ENCODE data around the gene ARMH1.

Gene ARMH1

GRCh38 chr1:44642925-44643324 lies 31.6 kb upstream of the ARMH1 start:
- in situ Hi-C loops (cut with HindIII; ENCODE audit: low pct_ligation_motif_present, low sequenced_read_pairs), result no loop called here
- TF ChIP-seq, protein P1, sequence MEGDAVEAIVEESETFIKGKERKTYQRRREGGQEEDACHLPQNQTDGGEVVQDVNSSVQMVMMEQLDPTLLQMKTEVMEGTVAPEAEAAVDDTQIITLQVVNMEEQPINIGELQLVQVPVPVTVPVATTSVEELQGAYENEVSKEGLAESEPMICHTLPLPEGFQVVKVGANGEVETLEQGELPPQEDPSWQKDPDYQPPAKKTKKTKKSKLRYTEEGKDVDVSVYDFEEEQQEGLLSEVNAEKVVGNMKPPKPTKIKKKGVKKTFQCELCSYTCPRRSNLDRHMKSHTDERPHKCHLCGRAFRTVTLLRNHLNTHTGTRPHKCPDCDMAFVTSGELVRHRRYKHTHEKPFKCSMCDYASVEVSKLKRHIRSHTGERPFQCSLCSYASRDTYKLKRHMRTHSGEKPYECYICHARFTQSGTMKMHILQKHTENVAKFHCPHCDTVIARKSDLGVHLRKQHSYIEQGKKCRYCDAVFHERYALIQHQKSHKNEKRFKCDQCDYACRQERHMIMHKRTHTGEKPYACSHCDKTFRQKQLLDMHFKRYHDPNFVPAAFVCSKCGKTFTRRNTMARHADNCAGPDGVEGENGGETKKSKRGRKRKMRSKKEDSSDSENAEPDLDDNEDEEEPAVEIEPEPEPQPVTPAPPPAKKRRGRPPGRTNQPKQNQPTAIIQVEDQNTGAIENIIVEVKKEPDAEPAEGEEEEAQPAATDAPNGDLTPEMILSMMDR (IDR thresholded peaks at IDR 0.05; ENCODE audit: low read depth, low read length, missing control alignments), result no peak
- Histone ChIP-seq H3K4me3 (ENCODE audit: low read depth, low read length) (no peak overlapping the region), H3K36me3 (replicated peaks) (peaks cover 60% of the 10 kb centered on the region), H3K27ac (no peak overlapping the region), H3K27me3 (replicated peaks) (no peaks in the 10 kb centered on the region)
- DNase-seq, result no peak

DNA sequence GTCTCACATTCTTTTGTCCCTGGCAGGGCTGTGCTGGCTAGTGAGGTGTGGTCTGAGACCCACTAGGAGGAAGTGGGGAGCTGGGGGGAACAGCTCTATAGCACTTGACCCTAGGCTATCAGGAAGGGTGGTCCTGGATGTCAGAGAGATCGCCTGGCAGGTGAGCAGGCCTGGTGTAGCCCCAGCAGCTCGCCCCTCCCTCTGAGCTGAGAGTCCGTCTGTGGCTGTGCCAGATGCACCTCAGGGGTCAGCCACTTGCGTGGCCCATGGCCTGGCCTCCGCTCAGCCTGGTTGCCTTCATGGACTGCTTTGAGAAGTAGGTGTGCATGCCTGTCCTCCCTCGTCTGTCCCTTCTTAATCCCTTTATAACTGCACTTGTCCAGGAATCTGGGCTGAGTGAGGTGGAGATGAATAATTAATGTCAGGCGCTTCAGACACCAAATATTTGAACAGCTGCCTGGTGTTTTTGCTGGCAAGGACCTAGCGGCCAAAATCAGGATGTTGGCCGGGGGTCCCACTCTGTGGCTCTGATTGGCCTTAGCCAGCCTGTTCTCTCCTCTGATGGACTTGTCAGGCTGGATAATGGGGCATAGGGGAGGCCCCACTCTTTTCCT lies 30.7 kb upstream of the ARMH1 start:
- Histone ChIP-seq H3K27me3 (replicated peaks) (no peaks in the 10 kb centered on the region), H3K36me3 (replicated peaks) (peaks cover 59% of the 10 kb centered on the region), H3K4me3 (ENCODE audit: low read depth, low read length) (no peak overlapping the region), H3K27ac (no peak overlapping the region)
- TF ChIP-seq, protein P1 (IDR thresholded peaks at IDR 0.05; ENCODE audit: low read depth, low read length, missing control alignments), result no peak
- in situ Hi-C loops (cut with HindIII; ENCODE audit: low pct_ligation_motif_present, low sequenced_read_pairs), result no loop called here
- DNase-seq, result no peak

- in situ Hi-C loops (cut with HindIII; ENCODE audit: low pct_ligation_motif_present, low sequenced_read_pairs), result no loop called here
- peaks cover 56% of the 10 kb centered on the region for H3K36me3 ChIP-seq (replicated peaks)
These were observed 29.7 kb upstream of the ARMH1 start for GRCh38 chr1:44644806-44645205.

GRCh38 chr1:44645476-44646244 lies 28.9 kb upstream of the ARMH1 start:
- no peak overlapping the region for H3K4me3 ChIP-seq (ENCODE audit: low read depth, low read length)
- H3K27me3 ChIP-seq (replicated peaks), result no peaks in the 10 kb centered on the region
- TF ChIP-seq, protein P1 (IDR thresholded peaks at IDR 0.05; ENCODE audit: low read depth, low read length, missing control alignments), result no peak
- H3K36me3 ChIP-seq (replicated peaks), result peaks cover 64% of the 10 kb centered on the region
- in situ Hi-C loops (cut with HindIII; ENCODE audit: low pct_ligation_motif_present, low sequenced_read_pairs), result no loop called here
- no peak for DNase-seq
- H3K27ac ChIP-seq, result no peak overlapping the region

More at GRCh38 chr1:44644806-44645205, 29.7 kb upstream of the ARMH1 start:
- TF ChIP-seq, protein P1 (IDR thresholded peaks at IDR 0.05; ENCODE audit: low read depth, low read length, missing control alignments), result no peak
- no peak overlapping the region for H3K4me3 ChIP-seq (ENCODE audit: low read depth, low read length)
- H3K27ac ChIP-seq, result no peak overlapping the region
- H3K27me3 ChIP-seq (replicated peaks), result no peaks in the 10 kb centered on the region
- DNase-seq, result no peak

DNA sequence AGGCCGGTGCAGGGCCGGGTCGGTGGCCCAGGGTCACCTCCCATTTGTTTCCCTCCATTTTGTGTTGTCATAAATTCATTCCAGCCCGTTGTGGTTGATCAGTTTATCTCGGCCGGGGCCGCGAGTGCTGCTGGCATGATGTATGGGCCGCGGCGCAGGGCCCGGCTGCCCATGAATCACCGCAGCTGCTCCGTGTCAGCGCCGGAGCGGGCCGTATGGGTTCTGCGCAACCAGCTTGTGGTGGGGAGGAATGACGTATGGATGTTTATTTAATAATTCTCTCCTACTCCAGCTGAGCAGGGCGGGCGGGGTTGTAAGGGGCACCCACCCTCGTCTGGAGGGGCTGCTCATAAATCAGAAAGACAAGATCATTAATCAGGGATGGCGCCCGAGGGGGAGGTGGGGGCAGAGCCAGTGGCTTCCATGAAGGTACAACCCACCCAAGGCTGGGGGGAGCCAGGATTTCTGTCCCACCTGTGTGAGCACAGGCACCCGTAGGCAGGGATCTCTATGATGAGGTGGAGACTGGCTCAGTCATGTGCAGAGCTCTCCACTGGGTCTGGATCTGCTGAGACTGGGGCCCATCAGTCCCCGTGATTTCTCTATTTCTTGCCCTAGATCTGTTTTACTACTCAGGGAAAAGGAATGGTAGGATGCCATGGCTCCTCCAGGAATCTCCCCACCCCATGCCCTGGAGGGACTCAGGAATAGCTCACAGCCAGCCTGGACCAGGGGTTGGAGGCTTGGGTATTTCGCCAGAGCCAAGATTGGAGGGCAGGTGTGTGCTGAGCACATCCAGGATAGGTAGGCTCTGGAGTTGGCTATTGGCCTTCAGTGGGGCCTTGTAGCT lies 28.0 kb upstream of the ARMH1 start:
- Histone ChIP-seq H3K27me3 (replicated peaks) (no peaks in the 10 kb centered on the region), H3K27ac (no peak overlapping the region), H3K4me3 (ENCODE audit: low read depth, low read length) (no peak overlapping the region), H3K36me3 (replicated peaks) (peaks cover 60% of the 10 kb centered on the region)
- TF ChIP-seq, protein P1 (IDR thresholded peaks at IDR 0.05; ENCODE audit: low read depth, low read length, missing control alignments), result no peak
- in situ Hi-C loops (cut with HindIII; ENCODE audit: low pct_ligation_motif_present, low sequenced_read_pairs), result no loop called here
- DNase-seq, result no peak

Measured in brain microvascular endothelial cell (primary cell).